Endothelial cell of umbilical vein (primary cell): ENCODE data around the gene RBMS1.

Experiments used
- CTCF ChIP-seq, 2 donors: IDR thresholded peaks; 1 replicate in 1 of 2; 2 replicates in 1 of 2; pipeline ENCODE4 v1.5.1; 2011; ENCODE audit warnings: low read length in 2 of 2, mild to moderate bottlenecking in 2 of 2, moderate library complexity in 2 of 2, control low read depth in 1 of 2, inconsistent platforms in 1 of 2, low read depth in 1 of 2; ENCODE audit not compliant: insufficient read depth in 1 of 2; ENCODE audit errors: extremely low read depth in 1 of 2
- EZH2 ChIP-seq: IDR thresholded peaks from 2 replicates; pipeline ENCODE4 v1.6.1; 2012; ENCODE audit warnings: borderline replicate concordance, low read depth, mild to moderate bottlenecking, moderate library complexity, low read length, inconsistent platforms; ENCODE audit not compliant: severe bottlenecking
- FOS ChIP-seq: IDR thresholded peaks from 2 replicates; pipeline ENCODE4 v1.6.1; 2011; ENCODE audit warnings: mild to moderate bottlenecking, low read length, moderate library complexity, borderline replicate concordance; ENCODE audit not compliant: insufficient read depth
- GATA2 ChIP-seq: IDR thresholded peaks from 2 replicates; pipeline ENCODE4 v1.7.0; 2011; ENCODE audit warnings: low read depth, mild to moderate bottlenecking, moderate library complexity, mixed read lengths, low read length; ENCODE audit not compliant: insufficient read length, insufficient read depth
- JUN ChIP-seq: IDR thresholded peaks from 2 replicates; pipeline ENCODE4 v1.6.1; 2011; ENCODE audit warnings: borderline replicate concordance, low read depth; ENCODE audit not compliant: insufficient read length, insufficient read depth
- MAX ChIP-seq: IDR thresholded peaks from 2 replicates; pipeline ENCODE4 v1.6.1; 2011; ENCODE audit not compliant: insufficient read depth, insufficient read length
- MYC ChIP-seq: IDR thresholded peaks from one replicate; pipeline ENCODE4 v1.6.1; 2011; ENCODE audit warnings: mild to moderate bottlenecking, low read depth, low read length
- POLR2A ChIP-seq: IDR thresholded peaks from 2 replicates; pipeline ENCODE4 v1.6.1; 2012; ENCODE audit warnings: low read depth, mild to moderate bottlenecking, control low read depth, low read length
- POLR2AphosphoS5 ChIP-seq: IDR thresholded peaks from 2 replicates; pipeline ENCODE4 v1.6.1; 2012; ENCODE audit warnings: low read depth, mild to moderate bottlenecking, control low read depth, low read length, moderate library complexity; ENCODE audit not compliant: insufficient read depth

GRCh38 chr2:160366474-160366873 is 127.1 kb downstream of the RBMS1 start:
- TF ChIP-seq MAX (no peak), CTCF (IDR thresholded peaks at IDR 0.05; ENCODE audit: extremely low read depth in 1 of 2, insufficient read depth in 1 of 2, low read depth in 1 of 2, low read length in 2 of 2) (no peak), EZH2 (no peak), POLR2A (no peak), POLR2AphosphoS5 (no peak), MYC (no peak), GATA2 (no peak), JUN (no peak), FOS (no peak)
